NCI-H1436 (cell line): ENCODE measurements around the gene GJB3.
"Not testable (repeated sequence)": the region's sequence is repeated elsewhere in the genome, so short reads cannot be mapped to it uniquely, and the experiment has no call there.

Experiments used
- DNase-seq: peaks from one replicate; lab custom pipeline; 2025; lab: John Stamatoyannopoulos, UW

The GJB3 gene

DNA sequence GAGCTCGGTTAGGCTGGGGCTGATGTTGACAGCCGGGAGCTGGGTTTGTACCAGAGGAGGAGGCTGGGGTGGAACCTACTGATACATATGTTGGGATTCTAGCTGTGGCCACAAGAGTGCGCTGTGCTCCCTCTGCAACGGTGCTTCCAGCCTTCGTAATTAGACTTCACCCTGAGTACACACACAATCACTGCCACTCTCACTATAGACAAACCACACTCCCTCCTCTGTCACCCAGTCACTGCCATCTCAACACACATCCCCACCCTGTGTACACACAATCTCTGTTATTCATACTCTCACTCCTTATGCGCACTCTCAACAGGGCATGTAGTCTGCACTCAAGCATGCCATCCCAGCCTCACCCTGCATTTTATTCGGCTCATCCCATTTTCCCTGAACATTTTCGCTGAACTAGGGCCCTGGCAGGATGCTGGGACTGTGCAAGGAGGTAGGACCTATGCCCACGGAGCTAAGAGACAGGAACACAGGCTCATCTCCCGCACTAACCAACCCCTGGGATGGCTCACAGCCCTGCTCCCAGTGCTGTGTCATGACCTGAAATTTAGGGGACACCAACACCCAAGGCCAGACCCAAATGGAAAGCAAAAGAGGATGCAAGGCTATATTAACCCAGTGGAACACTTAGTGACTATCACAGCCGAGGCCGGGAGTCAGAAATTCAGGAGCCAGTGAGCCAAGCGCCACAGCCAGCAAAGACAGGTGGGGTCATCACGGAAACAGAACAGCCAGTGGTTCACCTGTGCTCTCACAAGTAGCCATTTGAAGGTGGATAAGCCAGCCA is 5.7 kb downstream of the GJB3 start:
- DNase-seq: peak; percentile 68

DNA sequence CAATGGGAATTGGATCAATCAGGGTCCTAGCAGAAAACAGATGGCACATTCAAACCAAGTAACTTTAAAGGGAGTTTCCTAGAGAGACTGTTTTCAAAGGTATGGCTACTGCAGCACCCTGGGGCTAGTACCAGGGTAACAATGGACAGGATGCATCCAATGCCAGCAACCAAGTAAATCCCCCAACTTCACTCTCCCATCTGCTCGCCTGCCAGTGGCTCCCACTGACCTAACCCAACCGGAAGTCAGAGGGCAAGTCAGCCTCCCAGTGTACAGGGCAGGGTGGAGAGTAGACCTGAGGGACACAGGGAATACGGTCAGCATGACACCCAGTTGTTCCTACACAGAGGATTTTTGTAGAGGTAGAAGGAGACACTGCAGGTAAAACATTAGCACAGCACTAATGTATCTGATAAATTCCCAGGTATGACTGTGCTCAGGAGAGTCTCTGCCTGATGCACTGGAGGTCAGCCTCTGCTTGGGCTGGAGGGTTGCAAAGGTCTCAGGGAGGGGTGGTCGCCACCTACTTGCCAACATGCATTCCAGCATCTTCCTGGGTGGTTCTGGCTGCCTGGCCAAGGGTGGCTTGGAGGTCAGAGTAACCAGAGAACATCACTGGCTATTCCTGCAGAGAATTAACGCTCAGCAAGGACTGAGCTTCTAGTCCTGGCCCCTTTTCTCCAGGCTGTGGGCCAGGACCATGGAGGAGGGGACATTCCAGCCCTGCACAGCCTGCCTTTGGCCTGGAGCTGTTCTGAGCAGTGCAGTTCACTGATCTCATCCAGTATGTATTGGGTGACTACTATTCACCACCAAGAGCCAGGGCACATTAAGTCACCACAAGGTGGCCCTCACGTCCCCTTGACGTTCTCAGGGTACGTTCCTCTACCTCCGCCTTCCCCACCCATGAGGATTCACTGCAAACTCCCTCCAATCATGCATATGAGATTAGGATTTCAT is 6.7 kb downstream of the GJB3 start:
- no peak for DNase-seq

DNA sequence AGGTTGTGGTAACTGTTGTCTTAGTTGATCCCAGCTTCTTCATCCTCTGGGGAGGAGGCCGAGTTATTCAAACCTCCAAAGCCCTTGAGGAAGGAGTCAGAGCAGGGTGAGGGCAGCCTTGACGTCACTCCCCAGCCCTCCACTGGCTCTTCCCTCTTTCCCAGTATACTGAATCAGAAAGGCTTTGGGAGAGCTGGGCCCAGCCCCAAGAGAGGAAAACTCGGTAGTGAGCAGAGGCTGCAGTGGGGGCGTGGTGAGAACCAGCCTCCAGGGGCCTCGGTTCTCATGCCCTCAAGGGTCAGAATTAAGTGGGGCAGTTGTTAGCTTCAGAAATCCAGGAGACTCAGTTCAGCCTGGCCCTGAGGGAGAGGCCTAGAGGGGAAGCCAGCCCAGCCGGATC is 10.0 kb downstream of the GJB3 start:
- no peak for DNase-seq

GRCh38 chr1:34792424-34792823 is 11.4 kb downstream of the GJB3 start:
- DNase-seq: no peak

DNA sequence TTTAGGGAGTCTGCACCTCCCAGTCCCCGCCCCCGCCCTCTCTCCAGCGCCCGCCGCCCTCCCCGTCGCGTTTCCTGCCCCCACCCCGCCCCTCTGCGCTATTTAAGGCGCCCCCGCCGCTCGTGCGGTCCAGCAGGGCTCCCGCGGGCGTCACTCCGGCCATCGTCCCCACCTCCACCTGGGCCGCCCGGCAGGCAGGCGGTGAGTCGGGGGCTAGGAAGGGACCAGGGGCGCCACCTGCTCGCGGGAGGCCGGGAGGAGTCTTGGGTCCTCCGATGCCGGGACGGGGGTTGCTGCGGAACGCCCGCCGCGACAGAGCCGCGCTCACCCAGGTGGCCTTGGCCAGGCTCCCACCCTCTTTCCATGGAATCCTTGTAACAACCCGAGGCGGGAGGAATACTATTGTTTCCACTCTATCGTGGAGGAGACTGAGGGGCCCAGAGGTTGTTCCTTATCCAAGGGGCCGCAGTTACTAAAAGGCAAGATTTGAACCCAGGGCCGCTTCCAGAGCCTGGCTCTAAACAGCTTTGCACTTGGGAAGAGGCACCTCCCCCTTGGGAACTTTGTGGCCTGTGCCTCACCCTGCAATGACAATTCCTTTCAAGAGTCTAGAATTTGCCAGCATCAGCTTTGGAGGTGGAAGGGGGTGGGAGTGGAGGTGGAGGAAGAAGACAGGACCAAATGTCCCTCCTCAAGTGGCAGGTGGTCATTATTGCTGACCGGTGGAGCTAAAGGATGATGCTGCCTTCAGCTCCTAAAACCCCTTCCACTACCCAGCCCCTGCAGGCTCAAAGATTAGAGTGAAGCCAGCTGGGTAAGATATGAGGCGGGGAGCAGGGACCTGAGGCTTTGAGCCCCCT is 12.1 kb downstream of the GJB3 start, which contains the start of gene GJA4:
GJA4 (plus strand) TSS at position 132 of the 860 bp plus-strand sequence. CDS start 1,215 bp downstream, outside the sequence.
- DNase-seq: no peak

DNA sequence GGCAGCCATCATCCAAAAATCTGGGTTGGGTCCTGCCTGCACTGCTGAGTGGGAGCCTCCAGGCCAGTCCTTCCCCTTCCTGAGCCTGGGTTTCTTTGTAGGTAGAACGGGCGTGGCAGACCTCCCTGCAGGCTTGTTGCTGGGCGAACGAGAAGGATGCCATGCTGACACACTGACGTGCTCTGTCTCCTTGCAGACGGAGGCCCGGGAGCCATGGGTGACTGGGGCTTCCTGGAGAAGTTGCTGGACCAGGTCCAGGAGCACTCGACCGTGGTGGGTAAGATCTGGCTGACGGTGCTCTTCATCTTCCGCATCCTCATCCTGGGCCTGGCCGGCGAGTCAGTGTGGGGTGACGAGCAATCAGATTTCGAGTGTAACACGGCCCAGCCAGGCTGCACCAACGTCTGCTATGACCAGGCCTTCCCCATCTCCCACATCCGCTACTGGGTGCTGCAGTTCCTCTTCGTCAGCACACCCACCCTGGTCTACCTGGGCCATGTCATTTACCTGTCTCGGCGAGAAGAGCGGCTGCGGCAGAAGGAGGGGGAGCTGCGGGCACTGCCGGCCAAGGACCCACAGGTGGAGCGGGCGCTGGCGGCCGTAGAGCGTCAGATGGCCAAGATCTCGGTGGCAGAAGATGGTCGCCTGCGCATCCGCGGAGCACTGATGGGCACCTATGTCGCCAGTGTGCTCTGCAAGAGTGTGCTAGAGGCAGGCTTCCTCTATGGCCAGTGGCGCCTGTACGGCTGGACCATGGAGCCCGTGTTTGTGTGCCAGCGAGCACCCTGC is 13.2 kb downstream of the GJB3 start:
- DNase-seq: no peak

DNA sequence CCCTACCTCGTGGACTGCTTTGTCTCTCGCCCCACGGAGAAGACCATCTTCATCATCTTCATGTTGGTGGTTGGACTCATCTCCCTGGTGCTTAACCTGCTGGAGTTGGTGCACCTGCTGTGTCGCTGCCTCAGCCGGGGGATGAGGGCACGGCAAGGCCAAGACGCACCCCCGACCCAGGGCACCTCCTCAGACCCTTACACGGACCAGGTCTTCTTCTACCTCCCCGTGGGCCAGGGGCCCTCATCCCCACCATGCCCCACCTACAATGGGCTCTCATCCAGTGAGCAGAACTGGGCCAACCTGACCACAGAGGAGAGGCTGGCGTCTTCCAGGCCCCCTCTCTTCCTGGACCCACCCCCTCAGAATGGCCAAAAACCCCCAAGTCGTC is 13.8 kb downstream of the GJB3 start:
- DNase-seq: no peak

GRCh38 chr1:34795916-34796315 is 14.9 kb downstream of the GJB3 start:
- DNase-seq: no peak

DNA sequence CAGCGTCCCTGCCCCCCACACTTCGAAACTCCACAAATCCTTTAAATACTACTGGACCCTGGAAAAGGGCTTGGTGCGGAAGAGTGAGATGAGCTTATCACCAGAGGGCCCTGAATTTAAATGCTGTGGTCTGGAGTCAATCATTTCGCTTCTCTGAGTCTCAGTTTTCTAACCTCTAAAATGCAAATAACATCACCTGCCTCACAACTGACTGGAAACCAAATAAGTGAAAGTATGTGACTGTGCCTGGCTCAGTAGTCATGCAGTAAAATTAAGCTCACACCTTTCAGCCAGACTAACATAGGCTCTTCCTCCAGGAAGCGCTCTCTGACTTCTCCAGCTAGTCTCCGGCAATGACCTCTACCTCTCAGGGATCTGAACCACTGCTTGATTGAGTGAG is 16.0 kb downstream of the GJB3 start:
- DNase-seq: no peak

DNA sequence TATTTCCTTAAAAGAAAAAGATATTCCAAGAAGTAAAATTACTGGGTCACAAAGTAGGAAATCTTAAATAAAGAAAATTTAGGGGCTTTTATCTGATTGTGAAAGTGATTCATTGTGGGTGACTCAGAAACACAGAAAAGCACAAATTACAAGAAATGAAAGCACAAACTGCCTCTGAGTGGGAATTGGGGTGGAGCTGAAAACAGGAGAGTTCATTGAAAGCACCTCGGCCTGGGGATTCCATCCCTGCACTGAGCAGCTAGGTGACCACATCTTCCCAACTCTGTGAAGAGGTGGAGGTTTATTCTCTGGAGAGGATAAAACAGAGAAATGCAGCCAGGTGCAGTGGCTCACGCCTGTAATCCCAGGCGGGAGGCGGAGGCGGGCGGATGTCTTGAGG is 19.2 kb downstream of the GJB3 start:
- no peak for DNase-seq

DNA sequence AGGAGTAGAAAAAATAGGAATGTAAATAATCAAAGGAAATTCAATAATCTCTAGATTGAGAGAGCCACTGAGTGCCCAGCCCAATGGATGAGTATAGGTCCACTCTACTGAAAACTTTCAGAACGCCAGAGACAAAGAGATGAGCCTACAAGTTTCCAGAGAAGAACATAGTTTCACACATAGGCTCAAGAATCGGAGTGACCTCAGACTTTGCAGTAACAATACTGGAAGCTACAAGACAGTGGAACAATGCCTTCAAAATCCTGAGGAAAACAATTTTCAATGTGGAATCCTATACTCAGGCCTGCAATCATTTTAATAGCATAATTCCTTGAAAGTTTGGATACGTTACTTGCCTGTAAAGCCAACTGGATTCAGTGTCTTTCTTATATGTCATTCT is 22.8 kb downstream of the GJB3 start:
- DNase-seq: no peak

DNA sequence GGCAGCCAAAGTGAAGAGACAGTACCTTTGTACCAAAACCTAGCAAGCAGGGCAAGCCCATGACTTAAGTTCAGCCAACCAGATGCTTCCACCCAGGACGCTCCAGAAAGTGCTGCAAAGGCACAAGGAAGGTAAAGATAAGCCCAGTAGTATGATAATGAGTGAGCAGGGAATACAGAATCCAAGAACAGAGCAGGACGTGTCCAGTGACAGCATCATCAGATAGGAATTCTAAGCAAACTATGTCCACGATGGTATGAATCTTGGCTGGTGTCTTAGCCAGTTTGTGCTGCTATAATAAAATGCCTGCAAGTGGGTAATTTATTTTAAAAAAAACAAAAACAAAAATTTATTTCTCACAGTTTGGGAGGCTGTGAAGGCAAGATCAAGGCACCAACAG is 25.4 kb downstream of the GJB3 start:
- no peak for DNase-seq

DNA sequence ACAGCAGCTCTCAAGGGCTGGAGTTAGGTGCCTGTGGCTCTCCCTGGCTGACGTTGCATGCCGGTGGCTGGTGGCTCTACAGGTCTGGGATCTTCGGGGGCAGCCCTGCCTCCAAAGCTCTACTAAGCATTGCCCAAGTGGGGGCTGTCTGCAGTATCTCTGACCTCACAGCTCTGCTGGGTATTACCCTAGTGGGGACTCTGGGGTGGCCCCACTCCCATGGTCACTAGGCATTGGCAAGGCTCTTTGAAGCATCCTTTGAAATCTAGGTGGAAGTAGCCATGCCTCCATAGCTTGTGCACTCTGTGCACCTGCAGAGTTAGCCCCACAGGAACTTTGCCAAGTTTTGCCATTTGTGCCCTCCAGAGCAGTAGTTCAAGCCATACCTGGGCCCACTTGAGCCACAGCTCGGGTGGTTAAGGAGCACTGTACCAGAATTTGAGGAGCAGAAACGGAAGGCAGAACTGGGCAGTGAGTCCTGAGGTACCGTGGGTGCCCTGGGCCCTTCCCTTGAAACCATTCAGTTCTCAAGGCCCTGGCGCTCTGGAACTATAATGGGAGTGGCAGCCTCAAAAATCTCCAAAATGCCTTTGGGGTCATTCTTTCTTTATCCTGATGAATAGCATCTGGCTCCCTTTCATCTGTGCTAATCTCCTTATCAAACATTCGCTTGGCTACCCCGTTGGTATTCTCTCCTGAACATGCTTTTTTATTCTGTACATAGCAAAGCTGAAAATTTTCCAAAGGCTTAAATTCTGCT is 27.2 kb downstream of the GJB3 start:
- no peak for DNase-seq

DNA sequence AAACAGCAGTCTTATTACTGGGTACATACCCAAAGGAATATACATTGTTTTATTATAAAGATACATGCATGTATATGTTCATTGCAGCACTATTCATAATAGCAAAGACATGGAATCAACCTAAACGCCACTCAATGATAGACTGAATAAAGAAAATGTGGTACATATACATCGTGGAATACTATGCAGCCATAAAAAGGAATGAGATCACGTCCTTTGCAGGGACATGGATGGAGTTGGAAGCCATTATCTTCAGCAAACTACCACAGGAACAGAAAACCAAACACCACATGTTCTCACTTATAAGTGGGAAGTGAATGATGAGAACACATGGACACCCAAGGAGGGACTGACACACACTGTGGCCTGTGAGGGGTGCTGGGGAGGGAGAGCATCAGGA is 29.8 kb downstream of the GJB3 start:
- not testable (repeated sequence) for DNase-seq

- DNase-seq: no peak
These were observed 35.3 kb downstream of the GJB3 start for GRCh38 chr1:34816332-34816731.

- no peak for DNase-seq
These were observed 35.8 kb downstream of the GJB3 start for GRCh38 chr1:34816778-34817177.

DNA sequence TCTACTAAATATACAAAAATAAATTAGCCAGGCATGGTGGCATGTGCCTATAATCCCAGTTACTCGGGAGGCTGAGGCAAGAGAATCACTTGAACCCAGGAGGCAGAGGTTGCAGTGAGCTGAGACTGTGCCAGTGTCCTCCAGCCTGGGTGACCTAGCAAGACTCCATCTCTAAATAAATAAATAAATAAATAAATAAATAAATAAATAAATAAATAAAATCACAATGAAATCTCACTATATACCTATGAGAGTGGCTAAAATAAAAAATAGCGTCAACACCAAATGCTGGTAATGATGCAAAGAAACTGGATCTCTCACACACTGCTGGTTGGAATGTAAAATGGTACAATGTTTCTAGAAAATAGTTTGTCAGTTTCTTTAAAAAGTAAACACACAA is 37.8 kb downstream of the GJB3 start:
- DNase-seq: not testable (repeated sequence)

DNA sequence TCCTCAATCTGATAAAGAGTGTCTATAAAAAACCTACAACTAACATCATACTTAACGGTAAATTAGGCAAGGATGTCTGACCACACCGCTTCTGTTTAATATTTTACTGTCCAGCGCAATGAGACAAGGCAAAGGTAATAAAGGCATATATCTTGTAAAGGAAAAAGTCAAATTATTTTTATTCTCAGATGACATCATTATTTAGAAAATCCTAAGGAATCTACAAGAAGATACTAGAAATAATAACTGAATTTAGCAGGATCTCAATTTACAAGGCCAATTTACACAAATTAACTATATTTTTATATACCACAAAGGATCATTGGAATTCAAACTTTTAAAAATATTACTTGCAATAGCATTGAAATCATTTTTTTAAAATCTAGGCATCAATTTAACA is 41.2 kb downstream of the GJB3 start:
- no peak for DNase-seq

DNA sequence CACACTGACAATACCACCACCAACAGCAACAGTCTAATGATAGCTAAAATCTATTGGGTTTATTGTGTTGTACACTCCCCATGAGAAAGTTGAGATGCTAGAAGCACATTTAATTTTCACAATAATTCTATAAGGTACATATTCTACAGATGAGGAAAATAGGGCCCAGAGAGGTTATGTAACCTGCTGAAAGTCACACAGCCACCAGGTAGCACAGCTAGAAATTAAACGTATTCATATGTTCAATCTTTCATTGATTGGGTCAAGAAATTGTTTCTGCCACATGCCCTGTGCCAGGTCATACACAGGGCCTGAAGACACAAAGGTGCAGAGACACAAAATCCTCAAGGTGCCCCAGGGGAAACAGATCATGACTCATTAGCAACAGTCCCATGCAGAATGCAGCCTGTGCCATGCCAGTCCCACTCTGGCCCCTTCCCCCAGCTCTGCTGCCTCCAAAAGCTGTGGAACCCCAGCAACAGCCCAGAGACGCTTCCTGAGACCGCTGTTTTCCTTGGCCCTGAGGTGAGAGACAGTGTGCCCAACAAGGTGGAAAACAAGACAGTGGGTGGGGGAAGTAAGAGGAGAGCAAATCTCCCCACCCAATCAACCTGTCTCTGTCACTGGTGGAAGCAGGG is 43.9 kb downstream of the GJB3 start:
- no peak for DNase-seq
